HepG2 (cell line): ENCODE data around the gene RASGRP1. TPM values are rescaled to one million over a fixed set of nuclear protein-coding genes. Genes with fewer than 3 reads are reported as not detected.
A peak's percentile ranks its signal among the peaks of the same experiment; 100 is the strongest.

Source experiments
- CBX5 ChIP-seq: sonication (generic); formaldehyde crosslinking; IDR thresholded peaks from 2 replicates; pipeline ENCODE4 v1.4.0; 2020; ENCODE audit warnings: missing genetic modification reagents, borderline replicate concordance
- ETV5 ChIP-seq: IDR thresholded peaks from 2 replicates; pipeline ENCODE4 v1.6.1; 2018; ENCODE audit warnings: missing biosample characterization, missing genetic modification reagents, inconsistent platforms, borderline replicate concordance
- FLYWCH1 ChIP-seq: sonication (generic); formaldehyde crosslinking; IDR thresholded peaks from 2 replicates; pipeline ENCODE4 v1.8.1; 2023; ENCODE audit warnings: mild to moderate bottlenecking, missing genetic modification reagents
- HDAC1 ChIP-seq: sonication (generic); formaldehyde crosslinking; IDR thresholded peaks from 2 replicates; pipeline ENCODE4 v1.5.1; 2020; ENCODE audit warnings: mild to moderate bottlenecking, missing genetic modification reagents
- IRF2 ChIP-seq: IDR thresholded peaks from 2 replicates; pipeline ENCODE4 v1.6.1; 2018; ENCODE audit warnings: missing genetic modification reagents, missing compliant biosample characterization
- NFE2L1 ChIP-seq: sonication (generic); formaldehyde crosslinking; IDR thresholded peaks from 2 replicates; pipeline ENCODE4 v1.4.0; 2020; ENCODE audit warnings: missing genetic modification reagents, mild to moderate bottlenecking, borderline replicate concordance
- SETDB1 ChIP-seq: sonication (generic); formaldehyde crosslinking; IDR thresholded peaks from 2 replicates; pipeline ENCODE4 v1.5.1; 2020; ENCODE audit warnings: missing genetic modification reagents, mild to moderate bottlenecking, borderline replicate concordance
- SNRNP70 ChIP-seq: fragments of 200-400 bp; formaldehyde crosslinking; IDR thresholded peaks from 2 replicates; pipeline ENCODE4 v1.6.1; 2017; ENCODE audit warnings: mild to moderate bottlenecking, low read depth, low read length, moderate library complexity
- SP5 ChIP-seq: IDR thresholded peaks from 2 replicates; pipeline ENCODE4 v1.6.1; 2016; ENCODE audit warnings: low read depth, borderline replicate concordance
- THAP11 ChIP-seq: IDR thresholded peaks from 2 replicates; pipeline ENCODE4 v1.6.1; 2016; ENCODE audit warnings: missing biosample characterization, missing genetic modification reagents
- ZBTB4 ChIP-seq: sonication (generic); formaldehyde crosslinking; IDR thresholded peaks from 2 replicates; pipeline ENCODE4 v1.4.0; 2020; ENCODE audit warnings: missing genetic modification reagents, mild to moderate bottlenecking, borderline replicate concordance
- ZNF12 ChIP-seq: sonication (generic); formaldehyde crosslinking; IDR thresholded peaks from 2 replicates; pipeline ENCODE4 v1.5.0; 2020; ENCODE audit warnings: missing genetic modification reagents
- ZNF224 ChIP-seq: sonication (generic); formaldehyde crosslinking; IDR thresholded peaks from 2 replicates; pipeline ENCODE4 v1.5.0; 2020; ENCODE audit warnings: mild to moderate bottlenecking, missing genetic modification reagents
- ZNF460 ChIP-seq: sonication (generic); formaldehyde crosslinking; IDR thresholded peaks from 2 replicates; pipeline ENCODE4 v1.5.1; 2020; ENCODE audit warnings: missing genetic modification reagents, mild to moderate bottlenecking, borderline replicate concordance
- ZNF484 ChIP-seq: sonication (generic); formaldehyde crosslinking; IDR thresholded peaks from 2 replicates; pipeline ENCODE4 v1.5.1; 2020; ENCODE audit warnings: mild to moderate bottlenecking, low read depth, missing genetic modification reagents, borderline replicate concordance
- ZNF552 ChIP-seq: sonication (generic); formaldehyde crosslinking; IDR thresholded peaks from 2 replicates; pipeline ENCODE4 v1.9.0; 2022; ENCODE audit warnings: missing genetic modification reagents, mild to moderate bottlenecking, borderline replicate concordance
- ZNF703 ChIP-seq: sonication (generic); formaldehyde crosslinking; IDR thresholded peaks from 2 replicates; pipeline ENCODE4 v1.5.1; 2020; ENCODE audit warnings: missing genetic modification reagents, mild to moderate bottlenecking, moderate library complexity, borderline replicate concordance
- polyA plus RNA-seq, 8 experiments: library from polyadenylated mRNA; depleted of rRNA in 3 of 8; stranded (reverse) in 7 of 8; unstranded in 1 of 8; fragments of >200 nt; fragmentation: Illumina TruSeq in 4 of 8; extraction: Trizol in 4 of 8; gene quantifications; 2 replicates each; pipeline versions ENCODE4 v1.2.1 to v1.2.3, GENCODE V29; 2011 to 2016; ENCODE audit warnings: low read depth in 4 of 8, missing spikeins in 1 of 8, mixed read lengths in 1 of 8; ENCODE audit not compliant: insufficient read depth in 1 of 8
- total RNA-seq, 5 experiments: library from RNA; depleted of rRNA; stranded (reverse); fragments of >200 nt; fragmentation: Illumina TruSeq; extraction: Trizol; gene quantifications; 2 replicates each; pipeline ENCODE4 v1.2.3, GENCODE V29; 2016; ENCODE audit warnings: low read depth in 1 of 5
- TF ChIP-seq, protein P1 (sequence below): sonication (generic); formaldehyde crosslinking; IDR thresholded peaks from 2 replicates; pipeline ENCODE4 v1.5.1; 2020; ENCODE audit warnings: missing genetic modification reagents, mild to moderate bottlenecking, borderline replicate concordance
- TF ChIP-seq, protein P2 (sequence below): IDR thresholded peaks from 2 replicates; pipeline ENCODE4 v1.6.1; 2016; ENCODE audit warnings: missing biosample characterization, missing genetic modification reagents, low read depth
- TF ChIP-seq, protein P3 (sequence below): sonication (generic); formaldehyde crosslinking; IDR thresholded peaks from 2 replicates; pipeline ENCODE4 v1.9.0; 2021; ENCODE audit warnings: missing genetic modification reagents, mild to moderate bottlenecking, borderline replicate concordance

Gene RASGRP1
- total and polyA plus RNA-seq, 2 of the 13 experiments (the other 11 are each of a cell fraction or from before 2014, with no cell fraction given): 0.07 TPM; not detected in 1

- TF ChIP-seq SP5 (CRISPR knock-in tag) (peak; percentile 65), ZNF460 (CRISPR knock-in tag) (peak; percentile 40; the same call in 1 of the 2 replicates), HDAC1 (CRISPR knock-in tag) (peak; percentile 88; the same call in 1 of the 2 replicates), ETV5 (peak; percentile 56; the same call in 1 of the 2 replicates), ZNF703 (CRISPR knock-in tag) (0 out of 2 replicates have a peak, but pooled peaks have one; percentile 36), SETDB1 (CRISPR knock-in tag) (no peak), ZNF484 (no peak), CBX5 (CRISPR knock-in tag) (peak; percentile 94), THAP11 (CRISPR knock-in tag) (peak; percentile 91), IRF2 (peak; percentile 83), SNRNP70 (no peak), ZNF552 (no peak), ZNF12 (CRISPR knock-in tag) (peak; percentile 58; the same call in 1 of the 2 replicates), ZNF224 (peak; percentile 67; the same call in 1 of the 2 replicates), ZBTB4 (CRISPR knock-in tag) (no peak), FLYWCH1 (CRISPR knock-in tag) (0 out of 2 replicates have a peak, but pooled peaks have one; percentile 58), NFE2L1 (CRISPR knock-in tag) (no peak)
- TF ChIP-seq, protein P1, sequence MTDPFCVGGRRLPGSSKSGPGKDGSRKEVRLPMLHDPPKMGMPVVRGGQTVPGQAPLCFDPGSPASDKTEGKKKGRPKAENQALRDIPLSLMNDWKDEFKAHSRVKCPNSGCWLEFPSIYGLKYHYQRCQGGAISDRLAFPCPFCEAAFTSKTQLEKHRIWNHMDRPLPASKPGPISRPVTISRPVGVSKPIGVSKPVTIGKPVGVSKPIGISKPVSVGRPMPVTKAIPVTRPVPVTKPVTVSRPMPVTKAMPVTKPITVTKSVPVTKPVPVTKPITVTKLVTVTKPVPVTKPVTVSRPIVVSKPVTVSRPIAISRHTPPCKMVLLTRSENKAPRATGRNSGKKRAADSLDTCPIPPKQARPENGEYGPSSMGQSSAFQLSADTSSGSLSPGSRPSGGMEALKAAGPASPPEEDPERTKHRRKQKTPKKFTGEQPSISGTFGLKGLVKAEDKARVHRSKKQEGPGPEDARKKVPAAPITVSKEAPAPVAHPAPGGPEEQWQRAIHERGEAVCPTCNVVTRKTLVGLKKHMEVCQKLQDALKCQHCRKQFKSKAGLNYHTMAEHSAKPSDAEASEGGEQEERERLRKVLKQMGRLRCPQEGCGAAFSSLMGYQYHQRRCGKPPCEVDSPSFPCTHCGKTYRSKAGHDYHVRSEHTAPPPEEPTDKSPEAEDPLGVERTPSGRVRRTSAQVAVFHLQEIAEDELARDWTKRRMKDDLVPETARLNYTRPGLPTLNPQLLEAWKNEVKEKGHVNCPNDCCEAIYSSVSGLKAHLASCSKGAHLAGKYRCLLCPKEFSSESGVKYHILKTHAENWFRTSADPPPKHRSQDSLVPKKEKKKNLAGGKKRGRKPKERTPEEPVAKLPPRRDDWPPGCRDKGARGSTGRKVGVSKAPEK (CRISPR knock-in tag): peak; percentile 76; the same call in 1 of the 2 replicates
- TF ChIP-seq, protein P2, sequence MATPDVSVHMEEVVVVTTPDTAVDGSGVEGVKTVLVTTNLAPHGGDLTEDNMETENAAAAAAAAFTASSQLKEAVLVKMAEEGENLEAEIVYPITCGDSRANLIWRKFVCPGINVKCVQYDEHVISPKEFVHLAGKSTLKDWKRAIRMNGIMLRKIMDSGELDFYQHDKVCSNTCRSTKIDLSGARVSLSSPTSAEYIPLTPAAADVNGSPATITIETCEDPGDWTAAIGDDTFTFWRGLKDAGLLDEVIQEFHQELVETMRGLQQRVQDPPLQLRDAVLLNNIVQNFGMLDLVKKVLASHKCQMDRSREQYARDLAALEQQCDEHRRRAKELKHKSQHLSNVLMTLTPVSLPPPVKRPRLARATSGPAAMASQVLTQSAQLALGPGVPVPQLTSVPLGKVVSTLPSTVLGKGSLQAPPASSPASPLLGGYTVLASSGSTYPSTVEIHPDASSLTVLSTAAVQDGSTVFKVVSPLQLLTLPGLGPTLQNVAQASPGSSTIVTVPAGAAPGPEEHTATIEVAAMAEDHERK (CRISPR knock-in tag): no peak
- TF ChIP-seq, protein P3, sequence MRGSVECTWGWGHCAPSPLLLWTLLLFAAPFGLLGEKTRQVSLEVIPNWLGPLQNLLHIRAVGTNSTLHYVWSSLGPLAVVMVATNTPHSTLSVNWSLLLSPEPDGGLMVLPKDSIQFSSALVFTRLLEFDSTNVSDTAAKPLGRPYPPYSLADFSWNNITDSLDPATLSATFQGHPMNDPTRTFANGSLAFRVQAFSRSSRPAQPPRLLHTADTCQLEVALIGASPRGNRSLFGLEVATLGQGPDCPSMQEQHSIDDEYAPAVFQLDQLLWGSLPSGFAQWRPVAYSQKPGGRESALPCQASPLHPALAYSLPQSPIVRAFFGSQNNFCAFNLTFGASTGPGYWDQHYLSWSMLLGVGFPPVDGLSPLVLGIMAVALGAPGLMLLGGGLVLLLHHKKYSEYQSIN: no peak
These were observed 110.5 kb downstream of the RASGRP1 start, which contains the start of gene FAM98B (continued) for GRCh38 chr15:38453971-38454695.
